ENCODE measurements around the gene PMEPA1. TPM values are rescaled to one million over a fixed set of nuclear protein-coding genes. Genes with fewer than 3 reads are reported as not detected.

PMEPA1 gene
- total RNA-seq, 1 experiment from 2014 or later = 89.8 TPM

GRCh38 chr20:57611586-57612311 lies 98.1 kb downstream of the PMEPA1 start:
- no peak overlapping the region for H3K4me3 ChIP-seq (ENCODE audit: low read depth in 2 of 2, low read length in 2 of 2)
- intact Hi-C loops (cut with micrococcal nuclease; ENCODE audit: unreplicated experiment) (no loop called here), in situ Hi-C loops (cut with HindIII; ENCODE audit: low pct_unique_long_range_greater_than_20kb, low sequenced_read_pairs) (no loop called here)
- no peak overlapping the region for H3K27ac ChIP-seq (ENCODE audit: low read length)
- TF ChIP-seq SIN3A (IDR thresholded peaks at IDR 0.05; ENCODE audit: borderline replicate concordance, insufficient read depth, low read depth, low read length) = no peak
- TF ChIP-seq REST (IDR thresholded peaks at IDR 0.05; ENCODE audit: insufficient read depth in 1 of 2, low read depth in 2 of 2, low read length in 1 of 2) = no peak
- TF ChIP-seq CTCF (IDR thresholded peaks at IDR 0.05) = no peak
- no peak for TF ChIP-seq POLR2AphosphoS5 (IDR thresholded peaks at IDR 0.05; ENCODE audit: low read depth, low read length)
- no peak for TF ChIP-seq TCF7L2 (IDR thresholded peaks at IDR 0.05; ENCODE audit: low read depth, low read length)
- no peak; the same call in 1 of the 2 replicates for ATAC-seq
- no peak for DNase-seq (ENCODE audit: low read depth, low spot score)
- no TSS peak for BruUV-seq (replicated peaks)
- H3K36me3 ChIP-seq (ENCODE audit: control insufficient read depth, insufficient read depth, low read length) = no peaks in the 10 kb centered on the region
- no peaks in the 10 kb centered on the region for H3K9me3 ChIP-seq (ENCODE audit: control insufficient read depth, insufficient read depth, low read depth, low read length)
- POLR2A ChIA-PET = no interaction called here
- CTCF ChIA-PET = no interaction called here
- no peaks in the 10 kb centered on the region for H3K27me3 ChIP-seq (ENCODE audit: control insufficient read depth, insufficient read depth, low read length)
- H3K4me1 ChIP-seq (ENCODE audit: control insufficient read depth, insufficient read depth, low read length) = no peaks in the 10 kb centered on the region; the same call in 1 of the 2 replicates

- TF ChIP-seq REST (IDR thresholded peaks at IDR 0.05; ENCODE audit: insufficient read depth in 1 of 2, low read depth in 2 of 2, low read length in 1 of 2) (no peak), TCF7L2 (IDR thresholded peaks at IDR 0.05; ENCODE audit: low read depth, low read length) (no peak), SIN3A (IDR thresholded peaks at IDR 0.05; ENCODE audit: borderline replicate concordance, insufficient read depth, low read depth, low read length) (no peak), CTCF (IDR thresholded peaks at IDR 0.05) (no peak)
- Histone ChIP-seq H3K4me1 (ENCODE audit: control insufficient read depth, insufficient read depth, low read length) (no peaks in the 10 kb centered on the region; the same call in 1 of the 2 replicates), H3K36me3 (ENCODE audit: control insufficient read depth, insufficient read depth, low read length) (no peaks in the 10 kb centered on the region), H3K9me3 (ENCODE audit: control insufficient read depth, insufficient read depth, low read depth, low read length) (no peaks in the 10 kb centered on the region), H3K4me3 (ENCODE audit: low read depth in 2 of 2, low read length in 2 of 2) (no peak overlapping the region), H3K27ac (ENCODE audit: low read length) (no peak overlapping the region), H3K27me3 (ENCODE audit: control insufficient read depth, insufficient read depth, low read length) (no peaks in the 10 kb centered on the region)
- intact Hi-C loops (cut with micrococcal nuclease; ENCODE audit: unreplicated experiment) (no loop called here), in situ Hi-C loops (cut with HindIII; ENCODE audit: low pct_unique_long_range_greater_than_20kb, low sequenced_read_pairs) (no loop called here)
- DNase-seq (ENCODE audit: low read depth, low spot score) (no peak), ATAC-seq (no peak)
- no TSS peak for BruUV-seq (replicated peaks)
- ChIA-PET POLR2A (no interaction called here), CTCF (no interaction called here)
Measured at GRCh38 chr20:57610261-57610952, 99.4 kb downstream of the PMEPA1 start.
